AG10803 (cell line): ENCODE measurements around the gene PARD3B.

ENCODE experiments used
- DNase-seq: peaks from one replicate; pipeline ENCODE4 v3.0.0; 2010; ENCODE audit warnings: low read depth
- H3K4me3 ChIP-seq: 2 replicates; pipeline ENCODE4 v1.5.1; 2011; ENCODE audit warnings: mild to moderate bottlenecking, low read length, control low read depth
- CTCF ChIP-seq: conservative IDR thresholded peaks from 2 replicates; pipeline ENCODE4 v1.5.1; 2011; ENCODE audit warnings: mild to moderate bottlenecking, low read length, control low read depth, inconsistent platforms

Gene PARD3B

GRCh38 chr2:204654669-204655068 is 109.4 kb downstream of the PARD3B start:
- peak; percentile 3 for DNase-seq
- H3K4me3 ChIP-seq, result no peak overlapping the region
- TF ChIP-seq CTCF, result no peak

- H3K4me3 ChIP-seq, result no peak overlapping the region
- peak; percentile 91 for DNase-seq
- TF ChIP-seq CTCF, result no peak
Measured at GRCh38 chr2:204655101-204655500, 109.8 kb downstream of the PARD3B start.

GRCh38 chr2:204655626-204656025 is 110.4 kb downstream of the PARD3B start:
- no peak for DNase-seq
- H3K4me3 ChIP-seq, result no peak overlapping the region
- no peak for TF ChIP-seq CTCF

- H3K4me3 ChIP-seq, result no peak overlapping the region
- no peak for DNase-seq
- no peak for TF ChIP-seq CTCF
Measured at GRCh38 chr2:204657024-204657423, 111.7 kb downstream of the PARD3B start.

GRCh38 chr2:204662956-204663355 is 117.7 kb downstream of the PARD3B start:
- TF ChIP-seq CTCF, result no peak
- no peak overlapping the region for H3K4me3 ChIP-seq
- no peak for DNase-seq

- H3K4me3 ChIP-seq, result no peak overlapping the region
- TF ChIP-seq CTCF, result no peak
- DNase-seq, result peak; percentile 59
Measured at GRCh38 chr2:204663816-204664425, 118.6 kb downstream of the PARD3B start.

GRCh38 chr2:204664708-204665121 is 119.4 kb downstream of the PARD3B start:
- no peak overlapping the region for H3K4me3 ChIP-seq
- no peak for TF ChIP-seq CTCF
- DNase-seq, result peak; percentile 87
